NCI-H510A treated with DMSO at 0.1 percent for 48 hours (cell line): ENCODE data around the gene TPBG.

Experiments used
- DNase-seq: peaks from one replicate; lab custom pipeline; 2025; lab: John Stamatoyannopoulos, UW

The TPBG gene, protein sequence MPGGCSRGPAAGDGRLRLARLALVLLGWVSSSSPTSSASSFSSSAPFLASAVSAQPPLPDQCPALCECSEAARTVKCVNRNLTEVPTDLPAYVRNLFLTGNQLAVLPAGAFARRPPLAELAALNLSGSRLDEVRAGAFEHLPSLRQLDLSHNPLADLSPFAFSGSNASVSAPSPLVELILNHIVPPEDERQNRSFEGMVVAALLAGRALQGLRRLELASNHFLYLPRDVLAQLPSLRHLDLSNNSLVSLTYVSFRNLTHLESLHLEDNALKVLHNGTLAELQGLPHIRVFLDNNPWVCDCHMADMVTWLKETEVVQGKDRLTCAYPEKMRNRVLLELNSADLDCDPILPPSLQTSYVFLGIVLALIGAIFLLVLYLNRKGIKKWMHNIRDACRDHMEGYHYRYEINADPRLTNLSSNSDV

DNA sequence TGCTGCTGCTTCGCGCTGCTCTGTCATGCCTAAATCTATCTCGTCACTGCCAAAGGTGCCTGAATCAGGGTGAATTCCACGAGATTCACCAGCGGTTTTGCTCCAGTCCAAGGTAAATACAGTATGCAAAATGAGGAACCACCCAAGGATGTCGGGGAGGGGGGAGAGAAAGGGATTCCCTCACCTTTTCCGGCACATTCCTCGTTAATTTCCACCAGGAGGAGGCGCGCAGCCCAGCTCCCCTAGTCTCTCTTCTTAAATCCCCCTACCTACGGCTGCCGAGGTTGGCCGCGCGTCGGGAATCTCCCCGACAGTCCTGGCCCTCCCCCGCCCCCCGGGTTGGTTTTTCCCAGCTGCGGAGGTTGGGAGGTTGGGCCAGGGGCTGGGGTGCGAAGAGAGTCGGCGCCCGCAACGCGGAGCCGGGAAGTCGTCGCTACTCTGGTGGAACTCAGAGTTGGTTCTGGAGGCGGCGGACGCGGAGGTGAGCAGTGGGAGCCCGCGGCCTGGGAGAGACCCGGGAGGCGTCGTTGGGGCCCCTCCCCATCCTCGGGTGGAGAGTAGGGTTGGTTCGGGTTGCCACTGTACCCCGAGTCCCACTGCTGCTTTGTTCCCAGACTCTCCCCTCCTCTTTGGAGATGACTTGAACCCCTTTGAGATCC lies at the start of gene TPBG:
TSS of gene TPBG (plus strand) at position 390 of the 659 bp plus-strand sequence. CDS start 1,145 bp downstream, outside the sequence.
- DNase-seq: peak; percentile 44

DNA sequence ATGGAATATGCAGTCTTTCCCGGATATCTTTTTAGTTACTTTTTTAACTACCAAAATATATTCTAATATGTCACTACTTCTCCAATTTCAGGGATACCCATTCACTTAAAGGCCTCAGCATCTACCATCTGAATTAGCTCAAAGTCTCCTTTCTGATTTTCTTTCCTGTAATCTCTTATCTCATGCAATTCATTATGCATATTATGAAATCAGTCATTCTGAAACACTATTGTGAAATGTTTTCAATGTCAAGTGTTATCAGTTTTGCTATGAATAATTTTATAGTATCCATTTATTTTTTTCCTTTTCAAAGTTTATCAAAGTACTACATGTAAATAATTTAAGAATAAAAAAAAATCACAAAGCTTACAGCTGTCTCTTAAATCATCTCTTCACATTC lies 41.2 kb upstream of the TPBG start:
- DNase-seq: no peak

DNA sequence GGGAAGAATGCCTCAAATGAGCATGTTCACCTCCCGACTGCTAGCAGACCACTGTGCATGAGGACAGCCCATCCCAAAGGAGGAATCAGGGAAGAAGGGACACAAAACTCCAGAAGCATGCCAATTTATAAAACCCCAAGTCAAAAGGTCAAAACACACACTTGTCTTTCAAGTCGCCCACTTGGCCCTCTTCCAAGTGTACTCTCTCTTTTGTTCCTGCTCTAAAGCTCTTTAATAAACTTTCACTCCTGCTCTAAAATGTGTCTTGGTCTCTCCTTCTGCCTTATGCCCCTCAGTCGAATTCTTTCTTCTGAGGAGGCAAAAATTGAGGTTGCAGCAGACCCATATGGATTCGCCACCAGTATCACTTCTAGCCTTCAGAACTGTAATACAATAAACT lies 33.9 kb upstream of the TPBG start:
- DNase-seq: no peak

DNA sequence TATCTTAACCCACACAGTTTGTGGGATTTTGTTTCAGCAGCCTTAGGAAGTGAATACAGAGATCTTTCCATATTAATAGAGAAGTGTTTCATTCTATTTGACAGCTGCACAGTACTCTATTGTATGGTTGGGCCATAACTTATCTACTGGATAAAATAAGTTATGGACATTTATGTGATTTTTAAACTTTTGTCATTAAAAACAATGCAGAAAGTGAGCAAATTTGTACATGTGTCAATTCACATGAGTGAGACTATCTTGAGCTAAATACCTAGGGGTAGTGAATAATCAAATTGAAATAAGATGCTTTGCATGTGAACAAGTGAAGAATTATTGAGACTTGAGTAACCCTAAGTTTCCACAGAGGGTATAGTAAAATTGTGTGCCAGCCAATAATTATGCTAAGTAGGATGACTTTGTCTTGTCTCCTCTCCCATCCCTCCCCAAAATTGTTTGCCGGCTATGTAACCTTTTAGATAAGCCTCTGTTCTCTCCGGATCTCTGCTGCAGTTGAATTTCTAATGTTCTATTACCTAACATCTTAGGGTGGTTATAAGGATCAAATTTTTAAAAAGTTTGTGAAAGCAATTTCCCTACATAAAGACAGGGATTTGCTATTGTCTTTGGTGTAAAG lies 33.3 kb upstream of the TPBG start:
- DNase-seq: no peak

DNA sequence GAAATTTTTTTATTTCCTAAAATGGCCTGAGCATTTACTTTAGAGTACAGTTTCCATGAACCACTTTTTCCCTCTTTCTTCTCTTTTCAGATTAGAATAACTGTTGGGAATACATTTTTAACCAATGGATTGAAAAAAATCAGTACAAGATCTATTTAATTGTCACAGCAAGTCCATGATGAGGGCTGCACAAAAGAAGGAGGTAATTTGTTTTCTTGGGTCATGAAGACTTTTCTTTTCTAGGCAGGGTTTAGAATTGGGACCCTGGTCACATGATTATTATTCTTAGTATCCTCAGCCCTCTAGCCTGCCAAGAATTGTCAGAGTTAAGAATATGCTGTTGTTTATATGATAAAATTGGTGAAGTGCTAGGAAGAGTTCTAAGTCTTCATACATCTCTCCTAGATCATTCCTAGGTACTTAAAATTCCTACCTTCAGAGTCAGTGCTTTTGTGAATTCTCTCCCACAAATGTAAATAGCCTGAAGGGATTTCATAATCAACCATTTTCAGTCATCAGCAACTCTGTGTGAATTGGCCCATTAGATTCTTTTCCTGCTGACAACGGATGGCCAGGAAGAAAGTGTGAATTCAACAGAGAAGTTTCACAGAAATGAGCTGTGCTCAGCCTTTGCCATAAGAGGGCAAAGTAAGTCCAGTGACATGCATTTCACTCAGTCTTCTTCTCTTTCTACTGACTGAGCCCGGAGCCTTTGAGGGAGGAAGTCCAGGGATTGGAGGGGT lies 32.4 kb upstream of the TPBG start:
- no peak for DNase-seq

DNA sequence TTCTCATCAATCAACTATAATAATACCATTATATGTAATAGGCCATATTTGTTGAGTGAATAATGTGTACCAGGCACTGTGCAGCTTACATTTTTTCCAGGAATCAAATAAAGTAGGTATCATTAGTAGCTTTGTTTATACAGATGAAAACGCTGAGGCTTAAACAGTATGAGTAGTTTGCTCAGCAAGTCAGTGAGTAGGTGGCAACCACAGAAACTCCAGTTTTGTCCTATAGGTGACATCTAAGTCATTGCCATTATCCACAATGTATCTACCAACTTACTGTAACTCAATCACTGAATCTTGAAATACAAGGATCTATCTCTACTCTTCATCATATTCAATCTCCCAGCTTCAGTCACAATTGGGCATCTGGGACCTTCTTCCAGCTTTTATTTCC lies 29.8 kb upstream of the TPBG start:
- no peak for DNase-seq

DNA sequence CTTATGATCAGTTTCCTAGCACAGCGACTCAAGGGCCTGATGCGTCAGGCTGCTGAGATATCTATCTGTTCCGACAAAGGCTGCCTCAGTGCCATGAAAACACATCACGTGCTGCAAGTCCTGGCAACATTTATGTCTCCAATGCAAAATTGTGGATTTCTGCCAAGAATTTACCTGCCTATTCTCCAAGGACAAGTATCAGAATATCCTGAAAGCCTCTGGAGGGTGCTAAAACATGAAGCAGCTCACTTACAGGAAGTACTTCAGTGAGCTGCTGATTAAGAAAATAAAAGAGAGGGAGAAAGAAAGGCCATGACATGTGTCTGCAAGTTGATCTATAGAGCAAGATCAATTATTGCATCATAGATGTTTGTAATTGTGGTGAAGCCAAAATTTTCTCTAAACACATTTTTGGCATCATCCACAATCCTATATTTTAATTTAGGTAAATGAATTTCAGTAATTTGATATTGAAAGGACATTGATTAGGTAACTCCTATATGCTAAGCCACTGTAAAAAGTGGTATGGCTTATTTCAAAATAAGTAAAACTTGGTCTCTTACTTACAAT lies 25.8 kb upstream of the TPBG start:
- peak; percentile 4 for DNase-seq

DNA sequence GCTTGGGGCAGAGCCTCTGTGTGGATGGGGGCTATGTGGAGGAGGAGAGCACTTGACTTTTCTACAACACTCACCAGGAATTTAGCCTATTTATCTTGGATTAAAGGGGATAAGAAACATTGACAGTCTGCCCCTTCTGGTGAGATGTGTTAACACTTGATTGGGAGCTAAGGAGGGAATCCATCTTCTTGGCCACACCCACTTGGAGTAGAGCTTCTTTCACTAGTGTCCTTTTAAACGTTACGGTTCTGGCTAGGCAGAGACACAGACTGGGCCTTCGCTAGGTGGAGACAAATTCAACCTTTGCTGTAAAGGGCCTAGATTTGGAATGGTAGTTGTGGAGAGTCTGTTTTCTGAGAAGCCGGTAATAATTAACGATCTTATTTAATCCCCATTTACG lies 15.5 kb upstream of the TPBG start:
- DNase-seq: no peak

DNA sequence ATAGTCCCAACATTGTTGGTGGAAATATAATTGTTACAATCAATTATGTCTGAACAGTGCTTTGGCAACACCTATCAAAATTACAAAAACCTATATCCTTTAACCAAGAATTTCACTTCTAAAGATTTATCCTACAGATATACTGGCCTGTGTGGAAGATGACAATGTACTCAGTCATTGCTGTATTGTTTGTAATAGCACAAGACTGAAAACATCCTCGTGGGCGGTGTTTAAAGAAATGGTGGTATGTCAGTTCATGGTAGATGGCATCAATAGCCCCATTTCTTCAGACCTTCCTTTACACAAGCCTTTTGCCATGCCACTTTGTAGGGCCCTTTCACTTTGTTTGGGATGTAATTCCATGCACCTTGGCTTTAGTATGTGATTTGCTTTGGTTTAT lies 9.8 kb upstream of the TPBG start:
- no peak for DNase-seq

DNA sequence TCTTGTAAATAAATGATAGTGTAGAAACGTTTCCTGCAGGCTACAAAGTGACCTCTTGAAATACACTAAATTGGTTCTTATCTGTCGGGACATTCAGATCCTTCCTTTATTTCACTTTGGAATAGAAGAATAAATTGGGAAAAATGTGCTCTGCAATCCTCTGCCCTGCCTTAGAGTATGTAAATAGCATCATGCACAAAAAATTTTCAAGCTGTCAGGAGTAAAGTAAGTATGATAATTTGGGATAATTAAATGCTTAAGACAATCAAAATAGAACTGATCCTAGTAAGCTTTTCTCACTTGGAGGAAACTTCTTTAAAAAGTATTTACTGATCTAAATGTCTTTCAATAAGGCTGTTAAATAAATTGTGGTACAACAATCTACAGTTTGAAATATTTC lies 3.1 kb upstream of the TPBG start:
- no peak for DNase-seq

DNA sequence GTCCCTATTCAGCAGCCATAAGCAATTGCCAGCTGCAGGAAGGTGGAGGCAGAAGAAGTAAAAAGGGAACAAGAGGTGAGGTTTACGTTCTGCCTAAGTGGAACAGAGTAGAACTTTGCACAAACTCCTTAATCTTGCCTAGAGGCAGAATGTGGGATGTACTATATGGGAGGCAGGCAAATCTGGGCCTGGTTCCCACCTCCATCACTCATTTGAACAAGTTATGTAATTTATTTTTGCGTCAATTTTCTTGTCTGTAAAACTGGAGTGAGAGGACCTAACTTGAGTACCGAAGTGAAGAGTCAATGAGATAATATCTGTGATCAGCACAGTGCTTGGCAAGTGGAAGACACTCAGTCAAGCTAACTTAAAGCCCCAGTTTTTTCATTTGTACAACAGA lies 2.0 kb upstream of the TPBG start:
- no peak for DNase-seq

DNA sequence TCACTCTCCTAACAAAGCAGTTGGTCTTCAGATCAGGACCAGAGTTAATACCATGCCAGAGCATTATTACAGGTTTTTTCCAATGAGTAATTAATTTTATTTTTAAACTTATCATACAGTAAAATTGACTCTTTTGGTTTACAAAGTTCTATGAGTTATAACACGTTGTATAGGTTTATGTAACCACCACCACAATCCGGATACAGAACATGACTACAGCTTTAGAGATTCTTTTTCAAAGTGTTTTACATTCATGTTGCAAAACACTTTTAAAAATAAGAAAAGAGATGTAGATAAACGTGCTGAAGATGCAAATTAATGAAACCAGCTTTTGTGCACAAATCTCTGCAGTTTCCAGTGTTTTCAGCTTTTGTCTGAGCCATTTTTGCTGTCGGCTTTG lies 1.5 kb upstream of the TPBG start:
- DNase-seq: no peak

DNA sequence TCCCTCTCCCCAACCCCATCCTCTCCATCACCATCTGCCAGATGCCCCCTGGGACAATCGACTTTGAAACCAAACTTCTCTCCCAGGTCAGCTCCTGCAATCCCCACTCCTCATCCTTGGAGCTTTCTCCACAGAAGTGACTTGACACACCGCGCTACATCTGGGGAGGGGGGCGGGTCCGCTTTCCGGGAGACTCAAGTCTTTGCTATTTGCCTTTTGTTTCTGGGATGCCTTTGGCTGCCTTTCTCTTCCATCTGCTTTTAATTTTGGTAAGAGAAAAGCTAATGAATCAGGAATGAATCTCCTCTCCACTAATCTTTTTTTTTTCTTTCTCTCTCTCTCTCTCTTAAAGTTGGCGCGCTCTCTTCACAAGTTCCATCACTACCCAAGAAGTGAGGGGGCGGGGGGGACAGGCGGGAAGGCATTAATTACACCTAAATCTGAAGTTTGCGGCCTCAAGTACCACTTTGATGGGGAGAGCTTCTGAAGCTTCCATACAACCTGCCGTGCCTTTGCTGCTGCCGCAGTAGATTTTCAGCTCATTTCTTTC lies 664 bp upstream of the TPBG start:
- DNase-seq: no peak

DNA sequence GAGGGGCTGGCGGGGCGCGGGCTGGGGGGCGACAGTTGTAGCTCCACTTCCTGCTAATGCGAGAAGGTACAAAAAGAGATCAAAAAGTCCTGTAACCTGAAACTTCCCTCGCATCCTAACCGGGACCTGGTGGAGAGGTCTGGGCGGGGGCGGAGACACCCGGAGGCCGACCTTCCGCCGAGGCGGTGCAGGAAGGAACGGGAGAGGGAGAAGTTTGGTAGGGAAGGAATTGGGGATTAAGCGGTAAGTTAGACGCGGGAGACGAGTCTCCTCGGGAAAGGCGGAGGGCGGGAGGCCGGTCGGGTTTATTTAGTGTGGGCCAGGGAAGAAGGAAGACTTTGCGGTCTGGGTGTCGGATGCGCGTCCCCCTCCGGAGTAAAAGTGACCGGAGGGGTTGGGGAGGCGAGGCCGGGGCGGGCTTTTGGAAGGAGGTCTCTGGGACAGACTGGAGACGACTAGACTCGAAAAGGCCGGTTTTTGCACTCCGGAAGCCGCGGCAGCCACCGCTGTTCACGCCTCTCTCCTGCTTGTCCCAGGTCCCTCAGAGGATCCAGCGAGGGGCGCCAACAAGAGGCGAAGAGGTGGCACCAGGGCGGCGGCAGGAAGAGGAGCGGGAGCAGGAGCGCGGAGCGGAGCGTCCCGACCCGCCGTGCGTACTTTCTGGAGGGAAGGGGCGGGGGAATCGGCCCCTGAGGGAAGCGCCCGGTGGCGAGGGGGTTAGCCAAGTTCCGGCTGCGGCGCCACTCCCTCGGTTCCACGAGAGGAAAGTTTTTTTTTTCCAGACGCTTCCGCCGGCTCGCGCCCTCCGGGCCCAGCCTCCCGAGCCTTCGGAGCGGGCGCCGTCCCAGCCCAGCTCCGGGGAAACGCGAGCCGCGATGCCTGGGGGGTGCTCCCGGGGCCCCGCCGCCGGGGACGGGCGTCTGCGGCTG lies 734 bp downstream of the TPBG start:
- peak; percentile 44 for DNase-seq

DNA sequence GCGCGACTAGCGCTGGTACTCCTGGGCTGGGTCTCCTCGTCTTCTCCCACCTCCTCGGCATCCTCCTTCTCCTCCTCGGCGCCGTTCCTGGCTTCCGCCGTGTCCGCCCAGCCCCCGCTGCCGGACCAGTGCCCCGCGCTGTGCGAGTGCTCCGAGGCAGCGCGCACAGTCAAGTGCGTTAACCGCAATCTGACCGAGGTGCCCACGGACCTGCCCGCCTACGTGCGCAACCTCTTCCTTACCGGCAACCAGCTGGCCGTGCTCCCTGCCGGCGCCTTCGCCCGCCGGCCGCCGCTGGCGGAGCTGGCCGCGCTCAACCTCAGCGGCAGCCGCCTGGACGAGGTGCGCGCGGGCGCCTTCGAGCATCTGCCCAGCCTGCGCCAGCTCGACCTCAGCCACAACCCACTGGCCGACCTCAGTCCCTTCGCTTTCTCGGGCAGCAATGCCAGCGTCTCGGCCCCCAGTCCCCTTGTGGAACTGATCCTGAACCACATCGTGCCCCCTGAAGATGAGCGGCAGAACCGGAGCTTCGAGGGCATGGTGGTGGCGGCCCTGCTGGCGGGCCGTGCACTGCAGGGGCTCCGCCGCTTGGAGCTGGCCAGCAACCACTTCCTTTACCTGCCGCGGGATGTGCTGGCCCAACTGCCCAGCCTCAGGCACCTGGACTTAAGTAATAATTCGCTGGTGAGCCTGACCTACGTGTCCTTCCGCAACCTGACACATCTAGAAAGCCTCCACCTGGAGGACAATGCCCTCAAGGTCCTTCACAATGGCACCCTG lies 1.6 kb downstream of the TPBG start:
- DNase-seq: no peak

DNA sequence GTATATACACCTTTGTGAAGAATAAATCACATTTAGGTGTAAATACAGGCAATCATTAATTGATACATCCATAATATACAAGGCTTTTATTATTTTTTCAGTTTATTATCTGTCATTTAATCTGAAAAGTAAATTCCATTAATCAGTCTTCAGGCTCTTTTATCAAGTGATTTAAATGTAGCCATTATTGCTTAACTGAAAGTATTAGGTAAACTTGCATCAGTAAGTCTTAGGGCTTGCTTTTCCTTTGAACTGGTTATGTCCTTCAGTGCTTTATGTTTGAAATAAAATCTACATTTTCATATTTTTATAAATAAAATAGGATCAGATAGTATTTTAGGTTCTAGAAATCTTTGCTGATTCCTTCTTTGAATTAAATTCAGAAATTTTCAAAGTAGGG lies 4.1 kb downstream of the TPBG start:
- no peak for DNase-seq

DNA sequence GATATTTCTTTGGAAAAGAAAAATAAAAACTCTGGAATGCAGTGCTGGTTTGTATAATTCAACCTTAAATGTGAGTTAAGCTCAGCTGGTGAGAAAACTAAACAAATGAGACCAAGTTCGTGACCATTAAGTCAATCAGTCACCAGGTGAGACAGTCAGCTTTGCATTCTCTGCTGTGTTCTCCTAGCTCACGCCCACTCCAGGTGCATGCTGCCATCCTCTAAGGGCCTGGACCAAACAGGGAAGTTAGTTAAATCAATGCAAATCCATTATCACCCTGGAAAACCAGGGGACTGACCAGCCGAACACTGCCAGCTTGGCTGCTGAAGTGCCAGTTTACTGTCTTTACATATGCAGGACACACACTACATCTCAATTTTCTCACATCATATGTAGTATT lies 7.2 kb downstream of the TPBG start:
- peak; percentile 53 for DNase-seq

DNA sequence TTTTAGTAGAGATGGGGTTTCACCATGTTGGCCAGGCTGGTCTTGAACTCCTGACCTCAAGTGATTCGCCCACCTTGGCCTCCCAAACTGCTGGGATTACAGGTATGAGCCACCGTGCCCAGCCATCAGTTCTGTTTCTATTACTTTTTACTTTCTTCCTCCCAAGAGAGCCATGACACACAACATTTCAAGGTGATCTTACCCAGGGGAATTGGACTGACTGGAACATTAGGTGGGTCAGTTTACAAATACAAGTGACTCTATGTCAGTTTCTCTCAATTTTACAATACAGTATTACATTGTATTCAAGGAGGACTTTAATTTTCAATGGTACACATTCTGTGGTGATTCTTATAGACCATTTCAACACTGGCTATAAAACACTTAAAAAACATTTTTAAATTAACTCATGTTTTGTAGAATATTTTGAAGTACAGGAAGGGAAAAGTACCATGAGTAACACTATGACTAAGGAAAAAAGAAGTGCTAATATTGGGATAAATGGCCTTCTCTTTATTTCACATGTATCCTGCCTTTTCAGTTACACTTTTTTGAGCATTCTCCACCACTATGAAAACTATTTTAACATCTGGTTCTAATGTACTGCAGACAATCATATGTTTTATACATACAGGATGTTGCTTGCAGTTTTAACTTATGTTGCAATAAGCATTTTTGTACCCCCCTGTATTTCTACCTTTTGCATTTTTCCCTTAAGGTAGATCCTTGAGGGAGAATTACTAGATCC lies 8.4 kb downstream of the TPBG start:
- no peak for DNase-seq

DNA sequence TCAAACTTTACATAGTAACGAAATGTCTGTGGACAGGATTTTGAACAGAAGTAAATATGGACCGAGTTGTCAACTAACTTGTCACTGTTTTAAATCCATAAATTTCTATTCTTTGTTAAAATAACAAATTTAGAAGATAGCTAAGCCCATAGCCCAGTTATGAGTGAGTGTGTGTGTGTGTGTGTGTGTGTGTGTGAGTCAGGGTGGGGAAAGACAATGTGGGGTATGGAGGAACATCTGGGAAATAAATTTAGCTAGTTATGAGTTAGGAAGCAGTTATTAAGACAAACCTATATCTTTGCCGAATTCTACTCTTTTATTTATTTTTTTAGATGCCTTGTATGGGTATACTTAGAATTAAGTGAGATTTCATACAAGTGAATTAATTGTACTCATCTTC lies 9.0 kb downstream of the TPBG start:
- DNase-seq: no peak
